ENCODE measurements around the gene BRD7.

Gene BRD7

DNA sequence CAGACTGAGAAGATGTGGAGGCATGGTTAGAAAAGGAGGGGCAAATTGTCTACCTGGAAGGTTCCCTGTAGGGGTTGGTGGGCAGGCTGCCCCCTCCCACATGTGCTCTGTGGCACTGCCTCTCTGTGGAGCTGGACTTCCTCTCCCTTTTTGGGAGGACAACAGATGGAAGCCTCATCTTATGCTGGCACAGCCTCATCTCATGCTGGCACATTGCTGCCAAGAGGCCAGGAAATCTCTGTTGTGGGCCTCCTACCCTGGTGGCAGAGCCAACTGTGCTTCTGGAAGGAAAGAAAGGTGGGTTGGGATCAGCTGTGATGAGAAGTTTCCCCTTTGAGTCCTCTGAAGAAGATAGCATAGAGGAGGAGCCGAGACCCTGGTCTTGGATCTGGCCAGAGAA, 19.7 kb upstream of the BRD7 start:
- DNase-seq = no peak

GRCh38 chr16:50386774-50387173, 18.0 kb upstream of the BRD7 start:
- peak; percentile 61 for DNase-seq

- DNase-seq = no peak
Measured at GRCh38 chr16:50386139-50386538, 17.4 kb upstream of the BRD7 start.

DNA sequence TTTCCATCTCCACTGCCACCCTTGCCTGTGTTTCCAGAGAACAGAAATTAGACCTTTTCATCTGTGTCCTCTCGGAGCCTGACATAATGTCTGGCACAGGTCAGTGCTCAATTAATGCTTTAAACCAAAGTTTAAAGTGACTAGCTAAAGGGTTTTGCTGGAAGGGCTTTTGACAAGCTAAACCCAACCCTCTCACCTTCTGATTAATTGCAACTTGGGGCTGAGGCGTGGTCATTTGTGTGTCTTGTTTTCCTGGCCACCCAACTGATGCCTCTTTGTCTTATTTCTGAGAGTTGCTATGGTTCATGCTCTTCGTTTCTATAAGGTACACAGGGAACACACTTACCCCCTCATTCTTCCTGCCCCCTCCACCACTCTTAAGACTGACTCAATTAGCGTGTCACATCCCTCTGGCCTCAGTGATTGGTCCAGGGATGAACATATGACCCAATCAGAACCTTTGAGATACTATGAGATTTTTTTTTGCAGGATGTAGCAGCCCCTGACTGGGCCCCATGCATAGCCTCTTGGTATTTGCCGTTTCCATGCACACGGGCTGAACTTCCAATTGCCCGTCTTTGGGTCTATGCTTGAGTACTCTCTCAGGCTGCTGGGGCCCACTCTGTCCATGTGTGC, 15.8 kb upstream of the BRD7 start:
- no peak for DNase-seq

- no peak for DNase-seq
Measured at GRCh38 chr16:50381679-50382440, 13.1 kb upstream of the BRD7 start.

- DNase-seq = no peak
Measured at GRCh38 chr16:50378417-50378816, 9.6 kb upstream of the BRD7 start.

DNA sequence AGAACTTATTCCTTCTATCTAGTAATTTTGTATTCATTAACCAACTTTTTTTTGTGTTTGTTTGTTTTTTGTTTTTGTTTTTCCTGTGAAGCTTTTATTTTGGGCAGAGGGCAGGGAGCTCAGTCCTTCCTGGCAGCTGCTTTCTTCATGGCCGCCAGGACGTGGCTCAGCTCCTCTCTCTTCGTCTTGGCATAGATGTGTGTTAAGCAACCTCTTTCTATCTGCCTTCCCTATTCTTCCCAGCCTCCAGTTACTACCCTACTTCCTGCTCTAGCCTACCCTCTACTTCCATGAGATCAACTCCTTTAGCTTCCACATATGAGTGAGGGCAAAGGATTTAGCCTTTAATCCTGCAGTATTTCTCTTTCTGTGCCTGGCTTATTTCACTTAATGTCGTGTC, 8.2 kb upstream of the BRD7 start:
- DNase-seq = no peak

DNA sequence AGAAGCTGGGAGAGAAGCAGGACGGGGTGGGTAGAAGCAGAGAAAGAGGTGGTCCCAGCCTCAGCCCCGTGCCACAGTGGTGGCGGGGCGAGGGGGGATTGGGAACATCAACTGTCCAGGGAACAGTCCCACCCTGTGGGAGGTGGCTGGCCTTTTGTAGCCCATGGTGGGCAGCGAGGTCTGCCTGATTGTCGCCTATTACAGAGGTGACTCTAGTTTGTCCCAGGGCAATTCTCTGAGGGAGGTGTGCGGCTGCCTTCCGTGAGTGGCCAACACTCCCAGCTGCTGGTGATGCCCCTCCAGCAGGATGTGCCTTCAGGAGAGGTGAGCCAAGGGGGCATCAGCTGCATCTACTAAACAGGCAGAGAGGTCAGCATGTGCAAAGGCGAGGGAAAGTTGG, 5.0 kb upstream of the BRD7 start:
- DNase-seq = no peak

GRCh38 chr16:50373345-50373701, 4.5 kb upstream of the BRD7 start:
- DNase-seq = no peak

DNA sequence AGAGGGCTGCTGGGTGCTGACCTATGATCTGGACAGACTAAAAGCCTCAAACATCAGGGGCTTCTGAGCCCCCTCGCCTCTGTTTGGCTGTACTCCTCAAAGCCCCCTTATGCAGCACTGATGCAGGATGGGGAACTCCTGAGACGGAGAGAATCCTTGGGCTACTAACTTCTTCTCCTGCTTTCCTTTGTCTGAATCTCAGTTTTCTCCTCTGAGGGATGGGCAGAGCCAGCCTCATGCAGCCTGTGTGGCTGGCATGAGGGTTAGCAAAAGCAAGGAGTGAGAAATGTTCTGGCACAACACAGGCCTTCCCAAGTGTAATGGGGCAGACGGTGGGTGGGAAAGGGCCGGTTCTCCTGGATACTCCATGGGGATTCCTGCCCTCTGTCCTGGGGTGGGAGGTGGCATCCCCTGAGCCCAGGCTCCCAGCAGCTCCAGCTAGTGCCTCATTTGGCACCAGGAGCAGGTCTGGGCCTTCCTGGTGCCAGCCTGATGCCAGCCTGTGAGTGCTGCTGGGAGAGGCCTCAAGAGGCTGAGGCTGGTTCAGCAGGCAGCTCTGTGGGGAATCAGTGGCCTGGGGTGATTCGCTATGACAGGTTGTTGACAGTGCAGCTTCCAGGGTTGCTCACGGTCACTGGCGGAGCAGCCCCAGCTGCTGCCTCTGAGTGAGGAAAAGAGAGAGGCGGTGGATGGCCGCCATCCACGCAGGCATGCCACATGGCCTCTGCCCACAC, 4.0 kb upstream of the BRD7 start:
- peak; percentile 60 for DNase-seq

- DNase-seq = no peak
Measured at GRCh38 chr16:50371936-50372595, 3.3 kb upstream of the BRD7 start.

GRCh38 chr16:50371036-50371716, 2.4 kb upstream of the BRD7 start:
- no peak for DNase-seq

- no peak for DNase-seq
Measured at GRCh38 chr16:50369133-50369804, 481 bp upstream of the BRD7 start.

DNA sequence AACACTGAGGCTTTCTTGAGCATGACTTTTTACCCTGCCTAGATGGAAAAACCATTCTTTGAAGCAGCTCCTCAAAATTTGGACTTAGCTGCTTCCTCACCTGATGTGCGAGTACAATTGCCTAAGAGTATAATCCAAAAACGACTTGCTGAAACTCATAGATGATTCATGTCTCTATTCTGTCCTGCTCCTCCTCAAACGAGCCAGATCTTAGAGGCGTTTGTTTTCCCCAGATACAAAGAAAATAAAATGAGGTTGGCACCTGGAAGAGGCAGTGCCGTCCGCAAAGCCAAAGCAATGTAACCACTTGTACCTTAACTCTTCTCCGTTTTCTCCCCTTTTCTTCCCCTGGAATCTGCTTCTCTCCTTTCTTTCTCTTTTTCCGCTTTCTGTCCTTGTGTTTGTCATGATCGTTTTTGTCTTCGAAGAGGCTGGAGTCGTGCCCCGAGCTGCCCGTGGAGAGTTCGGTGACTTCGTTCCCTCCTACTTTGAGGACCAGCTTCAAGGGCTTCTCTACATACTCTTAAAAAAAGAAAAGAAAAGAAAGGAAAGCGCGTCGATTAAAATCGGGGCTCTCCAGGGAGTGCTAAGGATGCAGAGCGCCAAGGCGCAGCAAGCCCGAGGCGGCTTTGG, 895 bp downstream of the BRD7 start:
- DNase-seq = no peak

GRCh38 chr16:50365791-50366575, 2.8 kb downstream of the BRD7 start:
- no peak for DNase-seq

GRCh38 chr16:50363656-50364055, 5.1 kb downstream of the BRD7 start:
- DNase-seq = no peak

DNA sequence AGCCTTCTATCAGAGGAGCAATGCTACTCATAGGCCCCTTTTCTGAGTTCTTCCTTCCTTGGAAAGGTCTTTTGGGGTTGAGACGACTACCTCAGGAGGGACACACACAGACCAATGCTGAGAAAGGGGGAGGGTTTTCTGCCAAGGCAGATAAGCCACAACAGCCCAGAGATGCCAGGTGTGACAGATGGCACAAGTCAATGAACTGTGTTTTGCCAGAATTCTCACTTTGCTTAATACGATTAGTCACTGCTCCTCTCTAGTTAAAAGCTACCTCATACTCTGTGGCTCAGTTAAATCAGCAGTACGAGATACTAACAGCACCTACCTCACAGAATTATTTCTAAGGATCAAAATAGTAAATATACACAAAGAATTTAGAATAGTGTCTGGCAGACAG, 8.0 kb downstream of the BRD7 start:
- DNase-seq = no peak

DNA sequence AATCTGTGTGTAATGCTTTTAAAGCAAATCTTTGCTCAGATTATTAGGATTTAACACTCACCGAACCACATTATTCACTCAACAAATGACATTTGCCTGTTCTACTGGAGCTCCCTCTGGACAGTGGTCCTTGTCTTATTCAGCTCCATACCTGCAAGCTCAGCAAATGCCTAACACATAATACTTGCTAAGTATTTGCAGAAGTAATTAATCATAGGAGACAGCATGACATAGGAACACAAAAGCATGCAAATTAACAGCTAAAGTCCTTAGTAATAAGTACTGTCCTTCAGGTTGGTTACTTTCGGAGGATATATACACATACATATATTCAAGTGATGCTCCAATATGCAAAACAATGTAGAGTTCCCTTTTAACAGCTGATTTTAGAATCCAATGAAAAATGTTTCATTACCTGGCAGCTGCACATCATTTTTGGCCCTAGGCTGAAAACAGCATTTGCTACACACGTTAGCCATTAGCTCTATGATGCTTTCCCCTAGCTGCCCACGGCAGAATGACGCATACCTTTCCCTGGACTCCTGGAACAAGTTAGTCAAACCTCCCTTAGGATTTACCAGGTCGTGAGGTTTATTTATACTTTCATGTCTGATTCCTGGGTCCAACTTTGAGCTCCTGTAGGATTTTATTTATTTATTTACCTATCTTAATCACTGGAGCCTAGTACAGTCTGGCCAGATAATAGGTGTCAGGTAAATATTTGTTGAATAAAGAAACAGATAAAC, 8.6 kb downstream of the BRD7 start:
- DNase-seq = no peak

DNA sequence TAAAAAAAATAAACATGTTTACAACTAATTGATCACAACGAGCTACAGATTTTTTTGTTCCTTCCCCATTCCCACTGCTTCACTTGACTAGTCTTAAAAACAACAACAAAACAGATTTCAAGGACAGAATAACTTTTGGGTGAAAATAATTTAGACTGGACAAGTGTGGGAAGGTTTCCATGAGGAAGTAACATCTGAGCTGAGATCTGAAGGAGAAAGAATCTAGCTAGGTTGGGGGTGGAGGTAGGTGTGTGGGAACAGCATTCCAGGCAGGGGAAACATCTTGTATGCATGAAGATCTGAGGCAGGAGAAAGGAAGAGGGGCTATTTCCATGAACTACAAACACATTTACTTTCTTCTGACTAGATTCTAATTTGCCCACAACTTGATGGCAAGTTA, 9.2 kb downstream of the BRD7 start:
- no peak for DNase-seq

Measured in femur (tissue), 1 donor.